GM19438 (cell line): ENCODE data around the gene KIF6.

Source experiments
- ATAC-seq: cut with Tn5 transposase; IDR thresholded peaks from one replicate; pipeline ENCODE4 v1.9.1; 2021; ENCODE audit warnings: low read depth; ENCODE audit not compliant: unreplicated experiment

KIF6 gene

DNA sequence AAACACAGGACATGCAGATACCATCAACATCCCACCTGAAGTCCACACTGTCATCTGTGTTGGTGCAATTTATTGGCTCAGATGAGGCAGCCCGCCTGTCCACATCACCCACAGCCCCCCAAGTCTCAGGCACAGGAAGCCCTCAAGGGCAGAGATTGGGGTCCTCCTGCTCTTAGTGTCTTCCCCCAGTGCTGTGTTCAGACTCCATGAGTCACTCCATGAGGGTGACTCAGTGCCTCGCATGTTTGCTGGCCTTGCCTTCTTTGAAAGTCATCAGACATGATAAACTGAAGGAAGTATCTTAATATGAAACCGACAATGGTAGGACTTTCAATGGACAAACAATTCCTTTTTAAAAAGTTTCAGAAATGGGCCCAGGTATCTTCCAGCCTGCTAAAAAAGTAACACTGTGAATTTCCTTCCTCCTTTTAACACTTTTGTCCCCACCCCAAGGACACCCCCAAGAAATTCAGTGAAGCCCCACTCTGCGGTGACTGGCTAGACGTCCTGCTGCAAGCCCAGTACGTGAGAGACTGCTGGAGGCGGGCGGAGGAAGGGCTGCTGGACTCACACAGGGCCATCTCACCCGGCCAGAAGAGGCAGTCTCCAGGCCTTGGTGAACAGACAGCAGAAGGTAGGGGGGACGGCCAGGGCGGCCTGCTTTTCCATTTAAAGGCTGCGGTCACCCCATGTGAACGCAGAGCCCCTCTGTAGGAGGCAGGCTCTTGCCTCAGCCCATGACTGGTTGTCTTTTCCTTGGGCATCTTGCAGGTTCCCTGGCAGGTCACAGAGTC lies 359.7 kb downstream of the KIF6 start:
- no peak for ATAC-seq

- no peak for ATAC-seq
These were observed 361.9 kb downstream of the KIF6 start for GRCh38 chr6:39363280-39363679.

- ATAC-seq = no peak
These were observed 362.7 kb downstream of the KIF6 start for GRCh38 chr6:39362487-39362865.

- no peak for ATAC-seq
These were observed 363.3 kb downstream of the KIF6 start for GRCh38 chr6:39361657-39362486.

DNA sequence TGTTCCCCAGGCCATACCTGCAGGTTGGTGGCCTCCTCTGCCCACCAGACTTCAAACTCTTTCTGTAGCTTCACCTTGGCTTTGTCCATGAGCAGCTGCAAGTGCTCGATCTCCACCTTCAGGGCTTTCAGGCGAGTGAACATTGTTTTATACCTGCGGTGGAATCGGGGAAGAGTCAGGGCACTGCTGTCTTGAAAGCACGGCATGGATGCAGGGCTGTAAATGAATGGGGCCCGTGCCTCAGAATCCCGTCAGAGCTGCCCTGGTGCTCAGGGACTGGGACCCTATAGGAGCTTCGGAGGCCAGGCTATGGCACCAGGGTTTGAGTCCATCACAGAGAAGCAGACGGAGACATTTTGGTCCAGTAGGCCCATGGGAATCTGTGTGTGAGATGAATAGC lies 364.8 kb downstream of the KIF6 start:
- ATAC-seq = no peak

- ATAC-seq = no peak
These were observed 367.1 kb downstream of the KIF6 start for GRCh38 chr6:39357998-39358686.

GRCh38 chr6:39353698-39354315 lies 371.4 kb downstream of the KIF6 start:
- ATAC-seq = no peak

GRCh38 chr6:39350723-39351505 lies 374.3 kb downstream of the KIF6 start:
- no peak for ATAC-seq

DNA sequence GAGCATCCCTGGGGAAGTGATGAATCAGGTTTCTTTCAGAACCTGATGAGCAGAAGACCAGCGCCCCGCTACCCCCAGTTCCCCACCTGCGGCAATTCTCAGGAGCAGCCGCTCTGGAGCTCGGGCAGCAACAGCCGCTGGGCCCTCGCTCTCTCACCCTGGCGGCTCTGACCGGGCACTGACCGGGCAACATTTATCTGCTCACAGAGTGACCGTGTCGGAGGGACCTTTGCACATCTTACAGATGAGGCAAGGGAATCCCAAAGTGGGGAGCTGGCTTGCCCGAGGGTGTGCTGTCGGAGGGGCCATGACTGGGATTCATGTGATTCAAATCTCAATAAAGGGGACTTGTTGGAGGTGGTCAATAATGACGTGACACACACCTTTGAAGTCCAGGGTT lies 376.5 kb downstream of the KIF6 start:
- ATAC-seq = no peak

GRCh38 chr6:39347906-39348585 lies 377.2 kb downstream of the KIF6 start:
- ATAC-seq = no peak

DNA sequence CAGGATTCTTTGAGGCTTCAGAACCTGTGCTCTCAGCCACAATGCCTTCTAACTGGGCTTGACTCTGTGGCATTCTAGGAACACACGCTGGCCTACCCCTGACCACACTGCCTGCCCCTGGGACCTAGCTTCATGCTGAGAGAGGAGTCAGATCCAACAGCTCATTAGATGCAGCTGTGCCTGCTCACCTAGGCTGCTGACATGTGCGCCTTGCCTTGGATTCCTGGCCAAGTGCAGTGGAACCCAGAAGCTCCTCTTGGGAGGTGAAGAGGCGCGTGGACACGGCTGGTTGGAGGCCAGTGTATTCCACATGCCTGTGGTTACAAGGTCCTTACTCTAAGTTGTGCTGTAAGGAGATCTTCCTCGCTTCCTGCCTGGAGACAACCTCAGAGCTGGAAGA lies 378.0 kb downstream of the KIF6 start:
- no peak for ATAC-seq

- no peak for ATAC-seq
These were observed 380.4 kb downstream of the KIF6 start for GRCh38 chr6:39344821-39345280.

- peak; percentile 3 for ATAC-seq
These were observed 381.8 kb downstream of the KIF6 start for GRCh38 chr6:39343396-39343870.

GRCh38 chr6:39342692-39343395 lies 382.4 kb downstream of the KIF6 start:
- ATAC-seq = peak; percentile 61

DNA sequence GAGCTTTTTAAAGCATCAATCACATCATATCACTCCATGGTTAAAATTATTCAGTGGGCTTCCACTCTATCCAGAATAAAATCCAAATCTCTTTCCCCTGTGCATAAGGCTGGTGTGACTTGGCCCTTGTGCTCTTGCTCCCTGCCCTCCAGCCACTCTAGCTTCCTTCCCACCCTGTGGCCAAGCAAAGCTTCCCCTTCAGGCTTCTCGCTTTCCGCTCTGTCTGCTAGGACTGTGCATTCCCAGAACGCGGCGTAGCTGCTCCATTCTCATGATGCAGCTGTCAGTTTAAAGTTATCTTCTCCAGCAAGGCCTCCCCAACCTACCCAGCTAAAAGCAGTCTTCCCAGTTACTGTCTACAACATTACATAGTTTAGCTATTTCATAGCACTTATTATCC lies 383.3 kb downstream of the KIF6 start:
- ATAC-seq = no peak

DNA sequence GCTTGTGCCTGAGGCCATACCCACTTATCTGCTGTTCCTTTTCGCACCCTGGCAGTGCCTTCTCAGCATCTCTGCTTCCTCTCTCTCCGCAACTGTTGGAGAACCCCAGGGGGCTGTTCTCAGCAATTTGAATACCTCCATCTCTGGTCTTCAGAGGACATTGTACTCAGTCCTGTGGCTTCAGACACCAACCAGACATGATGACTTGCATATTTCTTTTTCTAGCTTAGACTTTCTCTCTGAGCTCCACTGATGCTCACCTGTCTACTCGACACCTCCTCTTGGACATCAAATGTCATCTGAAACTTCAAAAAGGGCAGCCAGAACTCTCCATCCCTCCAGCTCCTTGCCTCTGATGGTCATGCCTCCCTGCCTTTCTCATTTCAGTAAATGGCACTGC lies 383.9 kb downstream of the KIF6 start:
- ATAC-seq = no peak

GRCh38 chr6:39339868-39340550 lies 385.2 kb downstream of the KIF6 start:
- no peak for ATAC-seq
